HCT116 (cell line): ENCODE data around the gene ZSWIM3. TPM values are rescaled to one million over a fixed set of nuclear protein-coding genes. Genes with fewer than 3 reads are reported as not detected.

ENCODE experiments used
- ATAC-seq: fragments of 200-7000 bp; cut with Tn5 transposase; 2 replicates; pipeline ENCODE4 v1.9.1; 2020; ENCODE audit warnings: mild to moderate bottlenecking, moderate library complexity
- BruUV-seq: library from RNA; stranded (reverse); fragments of 400-500 nt; replicated peaks from 2 replicates; lab custom pipeline; 2021; lab: Mats Ljungman, UMichigan
- CTCF ChIA-PET: fragments of 300-600 bp; sonication (Branson Sonifier 250); formaldehyde crosslinking; loops from one replicate; lab custom pipeline; 2021; ENCODE audit warnings: antibody characterized with exemption; lab: Charles Lee
- POLR2A ChIA-PET: fragments of 300-600, 350-600 bp; sonication (Branson Sonifier 250); formaldehyde crosslinking; loops from one replicate; lab custom pipeline; 2021; ENCODE audit warnings: antibody characterized with exemption; lab: Charles Lee
- RAD21 ChIA-PET, 2 experiments: fragments of 300-600 bp; sonication (Branson Sonifier 250); formaldehyde crosslinking; loops; one replicate each; lab custom pipeline; 2023; ENCODE audit warnings: low total read pairs in 2 of 2; ENCODE audit not compliant: uncharacterized antibody in 2 of 2, unreplicated experiment in 2 of 2, low non-redundant PET in 1 of 2; lab: Charles Lee
- DNase-seq: peaks from one replicate; pipeline ENCODE4 v3.0.0-alpha.2; 2010; ENCODE audit warnings: low read depth, low spot score
- H2AFZ ChIP-seq: fragments of 200-600 bp; shearing (Covaris generic), sonication (generic); 2 replicates; pipeline ENCODE4 v1.6.1; 2017; ENCODE audit warnings: low read depth, mixed run types, mixed read lengths, antibody characterized with exemption, low read length; ENCODE audit not compliant: poor library complexity, severe bottlenecking
- H3K27ac ChIP-seq: 2 replicates; pipeline ENCODE4 v1.5.1; 2012; ENCODE audit warnings: low read depth, low read length
- H3K27me3 ChIP-seq: fragments of 200-600 bp; sonication (generic); 2 replicates; pipeline ENCODE4 v1.6.1; 2016; ENCODE audit warnings: mixed run types, low read length, mixed read lengths; ENCODE audit not compliant: insufficient read depth
- H3K36me3 ChIP-seq, 2 experiments: fragments of 200-500 bp in 1 of 2; fragments of 200-600 bp in 1 of 2; sonication (Bioruptor generic) in 1 of 2; sonication (generic) in 1 of 2; 2 replicates each; pipeline versions ENCODE4 v1.5.1 to v1.6.1; 2014 to 2016; ENCODE audit warnings: low read length in 2 of 2, inconsistent platforms in 1 of 2, mixed read lengths in 1 of 2, mixed run types in 1 of 2; ENCODE audit not compliant: insufficient read depth in 2 of 2, control insufficient read depth in 1 of 2
- H3K4me1 ChIP-seq, 2 experiments: fragments of 200-600 bp in 1 of 2; sonication (generic) in 1 of 2; 2 replicates each; pipeline versions ENCODE4 v1.5.1 to v1.6.1; 2012 to 2017; ENCODE audit warnings: low read length in 2 of 2, inconsistent platforms in 1 of 2, mild to moderate bottlenecking in 1 of 2, mixed read lengths in 1 of 2, mixed run types in 1 of 2, moderate library complexity in 1 of 2; ENCODE audit not compliant: insufficient read depth in 2 of 2, control insufficient read depth in 1 of 2
- H3K4me2 ChIP-seq: fragments of 200-600 bp; sonication (generic); 2 replicates; pipeline ENCODE4 v1.6.1; 2017; ENCODE audit warnings: mixed run types, low read length, mixed read lengths
- H3K4me3 ChIP-seq, 2 experiments: fragments of 200-600 bp in 1 of 2; sonication (generic) in 1 of 2; replicated peaks in 1 of 2; 2 replicates each; pipeline ENCODE4 v1.5.1; 2011 to 2016; ENCODE audit warnings: low read length in 2 of 2, control low read depth in 1 of 2, low read depth in 1 of 2, mild to moderate bottlenecking in 1 of 2, mixed read lengths in 1 of 2, mixed run types in 1 of 2
- H3K79me2 ChIP-seq: fragments of 200-600 bp; sonication (generic); 2 replicates; pipeline ENCODE4 v1.6.1; 2017; ENCODE audit warnings: mild to moderate bottlenecking, mixed run types, low read length, moderate library complexity, mixed read lengths; ENCODE audit not compliant: insufficient read depth
- H3K9ac ChIP-seq: fragments of 200-600 bp; sonication (generic); 2 replicates; pipeline ENCODE4 v1.6.1; 2016; ENCODE audit warnings: low read length, mixed read lengths
- H3K9me2 ChIP-seq: fragments of 200-600 bp; sonication (generic), shearing (Covaris generic); 2 replicates; pipeline ENCODE4 v1.6.1; 2017; ENCODE audit warnings: mixed run types, mild to moderate bottlenecking, moderate library complexity; ENCODE audit not compliant: insufficient read depth
- H3K9me3 ChIP-seq, 2 experiments: fragments of 200-500 bp in 1 of 2; fragments of 200-600 bp in 1 of 2; sonication (Bioruptor generic) in 1 of 2; sonication (generic) in 1 of 2; 2 replicates each; pipeline ENCODE4 v1.6.1; 2014 to 2017; ENCODE audit warnings: low read length in 2 of 2, mixed read lengths in 2 of 2, inconsistent platforms in 1 of 2, low read depth in 1 of 2, mild to moderate bottlenecking in 1 of 2, mixed run types in 1 of 2, moderate library complexity in 1 of 2; ENCODE audit not compliant: control insufficient read depth in 1 of 2, insufficient read depth in 1 of 2
- H4K20me1 ChIP-seq: fragments of 200-600 bp; sonication (generic), shearing (Covaris generic); 2 replicates; pipeline ENCODE4 v1.6.1; 2017; ENCODE audit warnings: mixed run types, mild to moderate bottlenecking, moderate library complexity; ENCODE audit not compliant: insufficient read depth
- ATF3 ChIP-seq: IDR thresholded peaks from 2 replicates; pipeline ENCODE4 v1.6.1; 2012
- CBX3 ChIP-seq: IDR thresholded peaks from 2 replicates; pipeline ENCODE4 v1.6.1; 2012; ENCODE audit warnings: low read depth
- CEBPB ChIP-seq: IDR thresholded peaks from 2 replicates; pipeline ENCODE4 v1.6.1; 2012; ENCODE audit warnings: low read depth
- EGR1 ChIP-seq: IDR thresholded peaks from 2 replicates; pipeline ENCODE4 v1.6.1; 2012; ENCODE audit warnings: low read depth
- EZH2phosphoT487 ChIP-seq: fragments of 200-600 bp; IDR thresholded peaks from 2 replicates; pipeline ENCODE4 v1.6.1; 2018; ENCODE audit warnings: antibody characterized with exemption, borderline replicate concordance
- FOSL1 ChIP-seq: IDR thresholded peaks from 2 replicates; pipeline ENCODE4 v1.6.1; 2012; ENCODE audit warnings: low read depth
- POLR2A ChIP-seq: IDR thresholded peaks from 2 replicates; pipeline ENCODE4 v1.7.0; 2011; ENCODE audit warnings: borderline replicate concordance; ENCODE audit not compliant: insufficient read depth, insufficient read length; ENCODE audit errors: extremely low read depth
- POLR2AphosphoS5 ChIP-seq: IDR thresholded peaks from 2 replicates; pipeline ENCODE4 v1.6.1; 2011; ENCODE audit warnings: mild to moderate bottlenecking, low read depth, low read length, moderate library complexity
- REST ChIP-seq: IDR thresholded peaks from 2 replicates; pipeline ENCODE4 v1.6.1; 2012; ENCODE audit warnings: low read depth
- SP1 ChIP-seq: IDR thresholded peaks from 2 replicates; pipeline ENCODE4 v1.6.1; 2012; ENCODE audit warnings: low read depth
- SRF ChIP-seq: IDR thresholded peaks from 2 replicates; pipeline ENCODE4 v1.6.1; 2012; ENCODE audit warnings: low read depth
- YY1 ChIP-seq: IDR thresholded peaks from 2 replicates; pipeline ENCODE4 v1.6.1; 2011; ENCODE audit warnings: low read length, low read depth, moderate library complexity, mild to moderate bottlenecking; ENCODE audit not compliant: insufficient replicate concordance; ENCODE audit errors: extremely low read depth
- ZNF274 ChIP-seq: fragments of 200-500 bp; sonication (Bioruptor generic); IDR thresholded peaks from 2 replicates; pipeline ENCODE4 v1.6.1; 2014; ENCODE audit warnings: mild to moderate bottlenecking, low read depth, low read length, inconsistent platforms
- intact Hi-C: fragments of 100-400 bp; cut with micrococcal nuclease; formaldehyde crosslinking; loops from 2 replicates; pipeline ENCODE4 v1.10.0; 2022
- total RNA-seq: library from RNA; stranded (reverse); gene quantifications from one replicate; pipeline ENCODE4 v1.2.1, GENCODE V29; 2021; ENCODE audit not compliant: unreplicated experiment

ZSWIM3 gene
- total RNA-seq, 1 experiment from 2014 or later, result 1.8 TPM

- ChIA-PET CTCF (no interaction called here), POLR2A (interaction anchor here (1.4 kb wide), 1 partner anchor 9 kb away, joined by 3 read pairs; no protein-coding TSS in a partner anchor)
- no peak for ATAC-seq
Measured at GRCh38 chr20:45840700-45841198, 16.7 kb upstream of the ZSWIM3 start.

More at GRCh38 chr20:45840700-45841198, 16.7 kb upstream of the ZSWIM3 start:
- H3K9ac ChIP-seq, result no peak overlapping the region
- intact Hi-C loops, result no loop called here
- no peaks in the 10 kb centered on the region for H3K79me2 ChIP-seq
- no peaks in the 10 kb centered on the region for H3K27me3 ChIP-seq
- no peak overlapping the region for H2AFZ ChIP-seq
- no peaks in the 10 kb centered on the region for H3K9me3 ChIP-seq
- no peaks in the 10 kb centered on the region; a peak in 1 of 4 replicates for H3K36me3 ChIP-seq
- TF ChIP-seq CEBPB, result no peak
- TF ChIP-seq YY1, result no peak
- TF ChIP-seq EGR1, result no peak
- no peak for TF ChIP-seq REST
- no peak for TF ChIP-seq POLR2AphosphoS5
- TF ChIP-seq FOSL1, result no peak
- TF ChIP-seq SP1, result no peak
- TF ChIP-seq CBX3, result no peak
- no peak for TF ChIP-seq ATF3
- no peak for TF ChIP-seq EZH2phosphoT487
- no peak for TF ChIP-seq ZNF274
- no peak for TF ChIP-seq POLR2A
- no peak for TF ChIP-seq SRF
- H3K27ac ChIP-seq, result no peak overlapping the region
- no peak overlapping the region for H3K4me3 ChIP-seq
- H3K9me2 ChIP-seq, result no peaks in the 10 kb centered on the region
- DNase-seq, result no peak
- H3K4me1 ChIP-seq, result peaks cover 3% of the 10 kb centered on the region in 2 experiments
- RAD21 ChIA-PET, result no interaction called here
- no peak overlapping the region for H3K4me2 ChIP-seq
- no TSS peak for BruUV-seq
- H4K20me1 ChIP-seq, result no peaks in the 10 kb centered on the region
